Omental fat pad (tissue), 4 donors: Measurements from ENCODE around the gene TAGLN. TPM values are rescaled to one million over a fixed set of nuclear protein-coding genes. Genes with fewer than 3 reads are reported as not detected.

Experiments used
- ATAC-seq: fragments of 150-250 bp; one replicate; pipeline ENCODE4 v1.9.1; 2016; ENCODE audit warnings: mild to moderate bottlenecking, moderate library complexity; ENCODE audit not compliant: low FRiP score
- DNase-seq: peaks from one replicate; pipeline ENCODE4 v3.0.0-alpha.2; 2019; ENCODE audit warnings: low spot score
- total RNA-seq, 4 donors: library from RNA; depleted of rRNA; stranded (reverse); fragments of >200 nt; gene quantifications; one replicate each; pipeline ENCODE4 v1.1.0, GENCODE V29; 2016
- TF ChIP-seq, protein P1 (sequence below), 3 donors: fragments of 450-650 bp; IDR thresholded peaks; one replicate each; pipeline ENCODE4 v1.5.1; 2016 to 2017; ENCODE audit warnings: antibody characterized with exemption in 3 of 3, mild to moderate bottlenecking in 3 of 3, moderate library complexity in 2 of 3

The TAGLN gene
- total RNA-seq, 4 donors from 2014 or later: 731 to 1,161 (median 827) TPM

DNA sequence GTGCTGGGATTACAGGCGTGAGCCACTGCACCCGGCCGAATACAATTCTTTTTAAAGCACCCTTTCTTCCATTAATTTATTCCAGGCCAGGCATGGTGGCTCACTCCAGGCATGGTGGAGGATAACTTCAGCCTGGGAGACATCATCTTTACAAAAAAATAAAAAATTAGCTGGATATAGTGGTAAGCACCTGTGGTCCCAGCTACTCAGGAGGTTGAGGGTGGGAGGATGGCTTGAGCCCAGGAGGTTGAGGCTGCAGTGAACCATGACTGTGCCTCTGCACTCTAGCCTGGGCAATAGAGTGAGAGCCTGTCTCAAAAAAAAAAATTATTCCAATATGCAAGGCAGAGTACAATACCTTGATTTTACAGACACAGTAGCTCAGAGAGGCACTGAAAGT, 11.4 kb downstream of the TAGLN start:
- TF ChIP-seq, protein P1, sequence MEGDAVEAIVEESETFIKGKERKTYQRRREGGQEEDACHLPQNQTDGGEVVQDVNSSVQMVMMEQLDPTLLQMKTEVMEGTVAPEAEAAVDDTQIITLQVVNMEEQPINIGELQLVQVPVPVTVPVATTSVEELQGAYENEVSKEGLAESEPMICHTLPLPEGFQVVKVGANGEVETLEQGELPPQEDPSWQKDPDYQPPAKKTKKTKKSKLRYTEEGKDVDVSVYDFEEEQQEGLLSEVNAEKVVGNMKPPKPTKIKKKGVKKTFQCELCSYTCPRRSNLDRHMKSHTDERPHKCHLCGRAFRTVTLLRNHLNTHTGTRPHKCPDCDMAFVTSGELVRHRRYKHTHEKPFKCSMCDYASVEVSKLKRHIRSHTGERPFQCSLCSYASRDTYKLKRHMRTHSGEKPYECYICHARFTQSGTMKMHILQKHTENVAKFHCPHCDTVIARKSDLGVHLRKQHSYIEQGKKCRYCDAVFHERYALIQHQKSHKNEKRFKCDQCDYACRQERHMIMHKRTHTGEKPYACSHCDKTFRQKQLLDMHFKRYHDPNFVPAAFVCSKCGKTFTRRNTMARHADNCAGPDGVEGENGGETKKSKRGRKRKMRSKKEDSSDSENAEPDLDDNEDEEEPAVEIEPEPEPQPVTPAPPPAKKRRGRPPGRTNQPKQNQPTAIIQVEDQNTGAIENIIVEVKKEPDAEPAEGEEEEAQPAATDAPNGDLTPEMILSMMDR (IDR thresholded peaks at IDR 0.05): no peak
- ATAC-seq: no peak
- DNase-seq: no peak

DNA sequence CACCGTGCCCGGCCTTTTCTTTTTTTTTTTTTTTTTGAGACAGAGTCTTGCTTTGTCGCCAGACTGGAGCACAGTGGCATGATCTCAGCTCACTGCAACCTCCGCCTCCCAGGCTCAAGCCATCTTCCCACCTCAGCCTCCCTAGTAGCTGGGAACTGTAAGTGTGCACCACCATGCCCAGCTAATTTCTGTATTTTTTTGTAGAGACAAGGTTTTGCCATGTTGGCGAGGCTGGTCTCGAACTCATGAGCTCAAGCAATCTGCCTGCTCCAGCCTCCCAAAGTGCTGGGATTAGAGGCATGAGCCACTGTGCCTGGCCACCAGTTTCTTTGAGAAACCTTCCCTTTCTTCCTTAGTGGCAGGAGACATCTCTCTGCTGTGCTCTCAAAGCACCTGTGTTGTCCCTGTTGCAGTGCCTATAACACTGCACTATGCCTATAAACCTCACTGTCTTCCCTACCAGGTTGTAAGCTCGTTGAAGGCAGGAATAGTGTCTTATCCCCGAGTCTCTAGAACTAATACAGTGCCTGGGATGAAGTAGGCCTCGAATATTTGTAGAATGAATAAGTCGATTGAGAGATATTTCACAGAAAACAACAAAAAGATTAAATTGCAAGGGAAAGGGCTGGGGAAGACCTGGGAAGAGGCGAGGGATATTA, 13.7 kb downstream of the TAGLN start:
- ATAC-seq (no peak), DNase-seq (no peak)
- TF ChIP-seq, protein P1 (IDR thresholded peaks at IDR 0.05): no peak

DNA sequence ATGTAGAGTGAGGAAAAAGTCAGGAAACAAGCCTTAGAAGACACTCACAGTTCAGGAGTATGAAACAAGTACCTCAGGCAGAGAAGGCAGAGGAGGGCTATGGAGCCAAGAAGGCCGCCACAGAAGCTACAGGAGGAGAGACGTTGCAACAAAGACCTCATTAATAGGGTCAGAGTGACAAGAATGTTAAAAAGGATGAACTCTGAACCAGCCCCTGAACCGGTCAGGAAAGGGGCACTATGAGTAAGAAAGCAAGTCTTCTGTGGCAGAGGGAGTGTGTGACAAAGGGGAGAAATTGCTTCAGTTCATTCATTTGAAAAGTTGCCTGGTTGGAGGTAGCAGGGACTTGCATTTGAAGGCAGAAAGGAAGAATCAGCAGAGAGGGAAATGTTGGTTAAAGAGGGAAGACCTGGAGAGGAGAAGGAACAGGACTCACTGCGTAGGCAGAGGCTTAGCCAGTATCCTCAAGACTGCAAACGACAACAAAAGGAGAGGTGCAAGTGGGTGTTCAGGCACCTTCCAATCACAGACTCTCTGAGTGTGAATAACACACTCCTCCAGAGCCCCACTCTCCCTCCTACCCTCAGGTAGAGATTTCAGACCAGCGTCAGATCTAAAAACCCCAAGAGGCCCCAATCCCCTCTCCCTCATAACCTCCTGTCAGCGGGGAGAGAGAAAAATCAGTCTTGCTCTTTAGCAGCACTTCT, 15.4 kb downstream of the TAGLN start:
- no peak for ATAC-seq
- TF ChIP-seq, protein P1 (IDR thresholded peaks at IDR 0.05): no peak
- no peak for DNase-seq

DNA sequence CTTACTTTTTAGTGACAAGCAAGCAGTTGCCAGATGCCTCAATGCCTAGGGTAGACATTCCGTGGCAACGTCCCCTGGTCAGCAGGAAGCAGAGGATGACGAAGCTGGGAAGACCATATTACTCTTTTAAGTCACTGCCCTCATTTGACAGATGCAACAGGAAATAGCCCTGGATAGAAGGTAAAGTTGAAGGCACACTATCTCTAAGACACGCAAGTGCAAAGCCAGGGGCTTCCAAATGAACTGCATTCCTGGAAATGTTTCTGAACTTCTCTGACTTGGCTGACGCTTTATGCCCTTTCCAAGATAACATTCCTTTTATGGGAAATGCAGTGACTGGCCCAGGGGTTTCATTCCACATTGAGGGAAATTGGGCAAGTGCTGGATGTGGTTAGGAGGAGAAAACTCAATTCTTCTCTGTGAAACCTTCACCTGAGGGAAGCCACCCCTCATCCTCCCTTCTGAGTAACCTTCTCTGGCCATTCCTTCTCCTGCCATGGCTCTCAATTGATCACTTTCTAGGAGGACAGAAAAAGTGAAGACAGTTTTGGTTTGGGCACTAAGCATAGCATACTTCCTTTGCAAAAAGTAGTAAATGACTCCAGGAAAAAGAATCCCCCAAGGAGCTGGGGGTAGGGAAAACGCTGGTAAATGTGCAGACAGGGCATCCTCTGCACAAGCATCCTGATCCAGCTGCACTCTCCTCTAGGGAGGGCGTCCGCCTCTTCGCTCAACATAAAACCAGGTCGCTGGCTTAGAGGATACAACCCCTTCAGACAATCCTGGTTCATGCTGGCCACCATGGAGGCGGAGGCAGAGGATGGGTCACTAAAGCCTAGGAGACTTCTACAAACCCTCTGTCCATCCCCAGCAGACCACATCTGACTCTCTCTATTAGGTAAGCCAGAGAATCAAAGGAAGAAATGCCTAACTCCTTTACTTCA, 18.2 kb downstream of the TAGLN start:
- DNase-seq (peak; percentile 26), ATAC-seq (peak; percentile 70)
- TF ChIP-seq, protein P1 (IDR thresholded peaks at IDR 0.05): no peak

DNA sequence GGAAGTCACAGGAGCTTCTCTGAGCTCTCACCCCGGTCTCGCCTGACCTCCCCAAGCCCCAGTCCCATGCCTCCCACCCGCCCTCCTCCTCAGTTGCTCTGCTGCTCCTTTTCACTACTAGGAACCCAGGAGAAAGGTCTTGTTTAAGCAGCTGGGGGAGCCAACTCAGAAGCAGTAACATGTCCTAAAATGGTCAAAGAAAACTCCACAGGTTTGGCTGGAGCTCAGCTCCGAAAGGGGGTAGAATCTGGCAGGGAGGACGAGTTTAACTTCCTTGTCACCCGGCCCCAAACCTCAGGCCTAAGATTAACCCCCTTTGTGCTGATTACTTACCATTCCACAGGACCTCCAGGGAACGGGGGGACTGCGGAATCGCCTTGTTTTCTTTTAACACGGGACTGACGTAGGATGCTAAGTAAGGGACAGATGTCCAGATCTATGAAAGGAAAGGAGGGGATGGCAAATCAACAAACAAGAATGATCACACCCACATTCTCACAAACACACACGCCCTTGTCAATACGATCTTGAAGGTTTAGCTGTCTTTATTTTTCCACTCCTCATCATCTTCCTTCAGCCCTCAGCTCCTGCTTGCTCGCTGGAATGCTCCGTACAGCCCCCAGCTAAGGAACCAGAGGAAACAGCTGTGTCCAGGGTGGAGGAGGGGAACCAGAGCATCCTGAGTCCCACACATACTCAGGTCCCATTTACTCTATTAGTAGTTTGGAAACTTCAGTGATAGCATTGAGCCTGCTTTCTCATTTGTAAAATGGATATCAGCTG, 19.2 kb downstream of the TAGLN start:
- TF ChIP-seq, protein P1 (IDR thresholded peaks at IDR 0.05): no peak
- DNase-seq: peak; percentile 21
- no peak for ATAC-seq

DNA sequence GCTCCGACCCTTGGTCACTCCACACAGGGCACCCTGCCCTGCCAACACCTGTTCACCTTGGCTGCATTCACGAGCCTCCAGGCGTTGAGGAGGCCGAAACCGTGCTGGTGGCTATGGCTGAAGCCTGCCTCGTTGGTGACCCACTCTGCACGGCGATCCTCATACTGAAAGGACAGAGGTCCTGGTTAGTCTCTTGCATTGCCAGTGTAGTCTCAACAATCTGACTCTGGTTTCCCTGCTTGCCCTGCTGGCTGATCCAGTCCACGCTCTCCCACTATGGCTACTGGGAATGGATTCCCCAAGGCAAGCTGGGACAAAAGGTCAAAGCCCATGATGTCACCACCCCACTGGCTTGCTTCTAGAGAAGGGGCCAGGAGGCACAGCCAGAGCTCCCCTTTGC, 19.8 kb downstream of the TAGLN start:
- TF ChIP-seq, protein P1 (IDR thresholded peaks at IDR 0.05): no peak
- DNase-seq: peak; percentile 21

More for the DNA sequence above, 19.8 kb downstream of the TAGLN start:
- ATAC-seq: no peak
